ENCODE data around the gene DNAH2. TPM values are rescaled to one million over a fixed set of nuclear protein-coding genes. Genes with fewer than 3 reads are reported as not detected.

Gene DNAH2
- total and polyA plus RNA-seq, 9 of the 15 experiments (the other 6 are each of a cell fraction or from before 2014, with no cell fraction given), result 0.03 TPM; not detected in 8

DNA sequence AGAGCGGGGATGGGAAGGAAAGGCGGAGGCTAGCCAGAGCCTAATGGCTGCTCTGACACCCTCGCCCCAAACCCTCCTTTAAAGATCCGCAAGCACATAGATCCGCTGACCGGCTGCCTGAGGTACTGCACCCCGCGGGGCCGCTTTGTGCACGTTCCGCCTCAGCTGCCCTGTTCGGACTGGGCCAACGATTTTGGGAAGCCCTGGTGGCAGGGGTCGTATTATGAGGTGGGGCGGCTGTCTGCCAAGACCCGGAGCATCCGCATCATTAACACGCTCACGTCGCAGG, 140.9 kb downstream of the DNAH2 start (continued):
- no peak for TF ChIP-seq ZNF347 (CRISPR knock-in tag; IDR thresholded peaks at IDR 0.05; ENCODE audit: low read depth)
- no peak for TF ChIP-seq MCM7 (IDR thresholded peaks at IDR 0.05)
- no peak for TF ChIP-seq ARID2 (IDR thresholded peaks at IDR 0.05)
- no peak for TF ChIP-seq XRCC5 (IDR thresholded peaks at IDR 0.05; ENCODE audit: low read depth, low read length)
- TF ChIP-seq, protein P1, sequence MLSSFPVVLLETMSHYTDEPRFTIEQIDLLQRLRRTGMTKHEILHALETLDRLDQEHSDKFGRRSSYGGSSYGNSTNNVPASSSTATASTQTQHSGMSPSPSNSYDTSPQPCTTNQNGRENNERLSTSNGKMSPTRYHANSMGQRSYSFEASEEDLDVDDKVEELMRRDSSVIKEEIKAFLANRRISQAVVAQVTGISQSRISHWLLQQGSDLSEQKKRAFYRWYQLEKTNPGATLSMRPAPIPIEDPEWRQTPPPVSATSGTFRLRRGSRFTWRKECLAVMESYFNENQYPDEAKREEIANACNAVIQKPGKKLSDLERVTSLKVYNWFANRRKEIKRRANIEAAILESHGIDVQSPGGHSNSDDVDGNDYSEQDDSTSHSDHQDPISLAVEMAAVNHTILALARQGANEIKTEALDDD (IDR thresholded peaks at IDR 0.05), result no peak
- no peak for TF ChIP-seq POLR2A (conservative IDR thresholded peaks at IDR 0.05)
- no peak for TF ChIP-seq ZNF764 (CRISPR knock-in tag; IDR thresholded peaks at IDR 0.05; ENCODE audit: low read depth)
- TF ChIP-seq, protein P2, sequence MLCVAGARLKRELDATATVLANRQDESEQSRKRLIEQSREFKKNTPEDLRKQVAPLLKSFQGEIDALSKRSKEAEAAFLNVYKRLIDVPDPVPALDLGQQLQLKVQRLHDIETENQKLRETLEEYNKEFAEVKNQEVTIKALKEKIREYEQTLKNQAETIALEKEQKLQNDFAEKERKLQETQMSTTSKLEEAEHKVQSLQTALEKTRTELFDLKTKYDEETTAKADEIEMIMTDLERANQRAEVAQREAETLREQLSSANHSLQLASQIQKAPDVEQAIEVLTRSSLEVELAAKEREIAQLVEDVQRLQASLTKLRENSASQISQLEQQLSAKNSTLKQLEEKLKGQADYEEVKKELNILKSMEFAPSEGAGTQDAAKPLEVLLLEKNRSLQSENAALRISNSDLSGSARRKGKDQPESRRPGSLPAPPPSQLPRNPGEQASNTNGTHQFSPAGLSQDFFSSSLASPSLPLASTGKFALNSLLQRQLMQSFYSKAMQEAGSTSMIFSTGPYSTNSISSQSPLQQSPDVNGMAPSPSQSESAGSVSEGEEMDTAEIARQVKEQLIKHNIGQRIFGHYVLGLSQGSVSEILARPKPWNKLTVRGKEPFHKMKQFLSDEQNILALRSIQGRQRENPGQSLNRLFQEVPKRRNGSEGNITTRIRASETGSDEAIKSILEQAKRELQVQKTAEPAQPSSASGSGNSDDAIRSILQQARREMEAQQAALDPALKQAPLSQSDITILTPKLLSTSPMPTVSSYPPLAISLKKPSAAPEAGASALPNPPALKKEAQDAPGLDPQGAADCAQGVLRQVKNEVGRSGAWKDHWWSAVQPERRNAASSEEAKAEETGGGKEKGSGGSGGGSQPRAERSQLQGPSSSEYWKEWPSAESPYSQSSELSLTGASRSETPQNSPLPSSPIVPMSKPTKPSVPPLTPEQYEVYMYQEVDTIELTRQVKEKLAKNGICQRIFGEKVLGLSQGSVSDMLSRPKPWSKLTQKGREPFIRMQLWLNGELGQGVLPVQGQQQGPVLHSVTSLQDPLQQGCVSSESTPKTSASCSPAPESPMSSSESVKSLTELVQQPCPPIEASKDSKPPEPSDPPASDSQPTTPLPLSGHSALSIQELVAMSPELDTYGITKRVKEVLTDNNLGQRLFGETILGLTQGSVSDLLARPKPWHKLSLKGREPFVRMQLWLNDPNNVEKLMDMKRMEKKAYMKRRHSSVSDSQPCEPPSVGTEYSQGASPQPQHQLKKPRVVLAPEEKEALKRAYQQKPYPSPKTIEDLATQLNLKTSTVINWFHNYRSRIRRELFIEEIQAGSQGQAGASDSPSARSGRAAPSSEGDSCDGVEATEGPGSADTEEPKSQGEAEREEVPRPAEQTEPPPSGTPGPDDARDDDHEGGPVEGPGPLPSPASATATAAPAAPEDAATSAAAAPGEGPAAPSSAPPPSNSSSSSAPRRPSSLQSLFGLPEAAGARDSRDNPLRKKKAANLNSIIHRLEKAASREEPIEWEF (CRISPR knock-in tag; IDR thresholded peaks at IDR 0.05), result no peak
- TF ChIP-seq, protein P3, sequence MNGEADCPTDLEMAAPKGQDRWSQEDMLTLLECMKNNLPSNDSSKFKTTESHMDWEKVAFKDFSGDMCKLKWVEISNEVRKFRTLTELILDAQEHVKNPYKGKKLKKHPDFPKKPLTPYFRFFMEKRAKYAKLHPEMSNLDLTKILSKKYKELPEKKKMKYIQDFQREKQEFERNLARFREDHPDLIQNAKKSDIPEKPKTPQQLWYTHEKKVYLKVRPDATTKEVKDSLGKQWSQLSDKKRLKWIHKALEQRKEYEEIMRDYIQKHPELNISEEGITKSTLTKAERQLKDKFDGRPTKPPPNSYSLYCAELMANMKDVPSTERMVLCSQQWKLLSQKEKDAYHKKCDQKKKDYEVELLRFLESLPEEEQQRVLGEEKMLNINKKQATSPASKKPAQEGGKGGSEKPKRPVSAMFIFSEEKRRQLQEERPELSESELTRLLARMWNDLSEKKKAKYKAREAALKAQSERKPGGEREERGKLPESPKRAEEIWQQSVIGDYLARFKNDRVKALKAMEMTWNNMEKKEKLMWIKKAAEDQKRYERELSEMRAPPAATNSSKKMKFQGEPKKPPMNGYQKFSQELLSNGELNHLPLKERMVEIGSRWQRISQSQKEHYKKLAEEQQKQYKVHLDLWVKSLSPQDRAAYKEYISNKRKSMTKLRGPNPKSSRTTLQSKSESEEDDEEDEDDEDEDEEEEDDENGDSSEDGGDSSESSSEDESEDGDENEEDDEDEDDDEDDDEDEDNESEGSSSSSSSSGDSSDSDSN (IDR thresholded peaks at IDR 0.05; ENCODE audit: borderline replicate concordance in 1 of 2, low read depth in 2 of 2, low read length in 2 of 2), result 0 out of 4 replicates have a peak, but pooled peaks of 1 of the 2 experiments have one; percentile 62
- no peak for TF ChIP-seq PHF8 (IDR thresholded peaks at IDR 0.05; ENCODE audit: borderline replicate concordance, low read length)
- no peak for TF ChIP-seq KLF10 (CRISPR knock-in tag; IDR thresholded peaks at IDR 0.05)
- no peak for TF ChIP-seq MYC (IDR thresholded peaks at IDR 0.05; ENCODE audit: low read depth, low read length)
- no peak for TF ChIP-seq MYC (CRISPR knock-in tag; IDR thresholded peaks at IDR 0.05; ENCODE audit: borderline replicate concordance, low read depth)
- TF ChIP-seq ZNF174 (CRISPR knock-in tag; IDR thresholded peaks at IDR 0.05), result no peak
- no peak for TF ChIP-seq SRSF7 (optimal IDR thresholded peaks at IDR 0.05; ENCODE audit: low read depth, low read length)
- TF ChIP-seq, protein P4, sequence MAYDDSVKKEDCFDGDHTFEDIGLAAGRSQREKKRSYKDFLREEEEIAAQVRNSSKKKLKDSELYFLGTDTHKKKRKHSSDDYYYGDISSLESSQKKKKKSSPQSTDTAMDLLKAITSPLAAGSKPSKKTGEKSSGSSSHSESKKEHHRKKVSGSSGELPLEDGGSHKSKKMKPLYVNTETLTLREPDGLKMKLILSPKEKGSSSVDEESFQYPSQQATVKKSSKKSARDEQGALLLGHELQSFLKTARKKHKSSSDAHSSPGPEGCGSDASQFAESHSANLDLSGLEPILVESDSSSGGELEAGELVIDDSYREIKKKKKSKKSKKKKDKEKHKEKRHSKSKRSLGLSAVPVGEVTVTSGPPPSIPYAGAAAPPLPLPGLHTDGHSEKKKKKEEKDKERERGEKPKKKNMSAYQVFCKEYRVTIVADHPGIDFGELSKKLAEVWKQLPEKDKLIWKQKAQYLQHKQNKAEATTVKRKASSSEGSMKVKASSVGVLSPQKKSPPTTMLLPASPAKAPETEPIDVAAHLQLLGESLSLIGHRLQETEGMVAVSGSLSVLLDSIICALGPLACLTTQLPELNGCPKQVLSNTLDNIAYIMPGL (CRISPR knock-in tag; IDR thresholded peaks at IDR 0.05), result no peak
- no peak for TF ChIP-seq THRAP3 (IDR thresholded peaks at IDR 0.05; ENCODE audit: borderline replicate concordance)
- TF ChIP-seq CBFB (CRISPR knock-in tag; IDR thresholded peaks at IDR 0.05), result no peak
- no peak for TF ChIP-seq CHD4 (IDR thresholded peaks at IDR 0.05; ENCODE audit: insufficient read depth, insufficient replicate concordance, low read depth, low read length, poor library complexity, severe bottlenecking)
- no peak for TF ChIP-seq NR2F6 (CRISPR knock-in tag; IDR thresholded peaks at IDR 0.05)
- TF ChIP-seq POLR2B (IDR thresholded peaks at IDR 0.05; ENCODE audit: low read depth, partially characterized antibody), result no peak

All from K562 (cell line).